Stimulated activated memory B cell treated with anti-CD40 and anti-IgM and Interleukin-4, amounts not matched to agents 10 μg/mL and 1 μg/mL and 100 μg/mL, for 72 hours (primary cell): ENCODE data around the gene PPP2R5D.
"Not testable (repeated sequence)": the region's sequence is repeated elsewhere in the genome, so short reads cannot be mapped to it uniquely, and the experiment has no call there.

Experiments used
- ATAC-seq: fragments of 150-1000 bp; cut with Tn5 transposase; 2 replicates; pipeline ENCODE4 v1.10.0; 2021
- H3K27ac Mint-ChIP-seq: one replicate; pipeline ENCODE4 v1.8.0; 2022; ENCODE audit warnings: mild to moderate bottlenecking, mixed read lengths
- H3K27me3 Mint-ChIP-seq: one replicate; pipeline ENCODE4 v1.8.0; 2022; ENCODE audit warnings: mixed read lengths
- H3K36me3 Mint-ChIP-seq: one replicate; pipeline ENCODE4 v1.8.0; 2022; ENCODE audit warnings: mixed read lengths
- H3K4me1 Mint-ChIP-seq: one replicate; pipeline ENCODE4 v1.8.0; 2022; ENCODE audit warnings: mixed read lengths
- H3K4me3 Mint-ChIP-seq: one replicate; pipeline ENCODE4 v1.8.0; 2022; ENCODE audit warnings: mild to moderate bottlenecking, moderate library complexity, mixed read lengths
- H3K9me3 Mint-ChIP-seq: one replicate; pipeline ENCODE4 v1.8.0; 2022; ENCODE audit warnings: mixed read lengths

The PPP2R5D gene

DNA sequence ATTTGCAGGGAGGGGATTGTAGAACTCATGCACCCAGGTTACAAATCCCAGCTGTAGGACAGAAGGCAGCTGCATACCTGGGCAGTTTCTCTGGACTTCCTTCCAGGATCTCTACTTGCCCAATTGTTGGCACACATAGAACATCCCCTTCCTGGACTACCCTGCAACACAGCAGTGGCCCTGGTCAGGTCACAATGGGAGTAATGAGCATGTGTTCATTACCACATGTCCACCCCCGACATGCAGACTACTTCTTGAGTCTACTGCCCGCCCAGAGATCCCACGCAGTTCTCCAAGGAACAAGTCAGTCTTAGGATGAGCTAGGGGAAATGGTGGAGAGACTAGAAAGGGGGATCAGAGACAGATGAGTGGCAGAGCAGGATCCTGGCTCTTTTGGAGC, 10.4 kb upstream of the PPP2R5D start:
- H3K4me3 Mint-ChIP-seq: no peak overlapping the region

GRCh38 chr6:42974919-42975505, 9.4 kb upstream of the PPP2R5D start:
- Mint-ChIP-seq H3K27ac (peak overlapping the region; percentile 19), H3K9me3 (no peaks in the 10 kb centered on the region), H3K27me3 (no peaks in the 10 kb centered on the region), H3K36me3 (peaks cover 18% of the 10 kb centered on the region), H3K4me3 (no peak overlapping the region), H3K4me1 (peaks cover 49% of the 10 kb centered on the region)
- no peak for ATAC-seq

More for the DNA sequence above, 10.4 kb upstream of the PPP2R5D start:
- no peak overlapping the region for H3K27ac Mint-ChIP-seq
- no peaks in the 10 kb centered on the region for H3K9me3 Mint-ChIP-seq
- H3K4me1 Mint-ChIP-seq: peaks cover 38% of the 10 kb centered on the region
- ATAC-seq: no peak
- peaks cover 22% of the 10 kb centered on the region for H3K36me3 Mint-ChIP-seq
- H3K27me3 Mint-ChIP-seq: no peaks in the 10 kb centered on the region

- H3K27me3 Mint-ChIP-seq: no peaks in the 10 kb centered on the region
- H3K4me3 Mint-ChIP-seq: peak overlapping the region; percentile 83
- peaks cover 10% of the 10 kb centered on the region for H3K36me3 Mint-ChIP-seq
- peaks cover 42% of the 10 kb centered on the region for H3K4me1 Mint-ChIP-seq
- no peaks in the 10 kb centered on the region for H3K9me3 Mint-ChIP-seq
- ATAC-seq: no peak
- H3K27ac Mint-ChIP-seq: peak overlapping the region; percentile 93
These were observed 5.9 kb upstream of the PPP2R5D start for GRCh38 chr6:42978487-42978838.

DNA sequence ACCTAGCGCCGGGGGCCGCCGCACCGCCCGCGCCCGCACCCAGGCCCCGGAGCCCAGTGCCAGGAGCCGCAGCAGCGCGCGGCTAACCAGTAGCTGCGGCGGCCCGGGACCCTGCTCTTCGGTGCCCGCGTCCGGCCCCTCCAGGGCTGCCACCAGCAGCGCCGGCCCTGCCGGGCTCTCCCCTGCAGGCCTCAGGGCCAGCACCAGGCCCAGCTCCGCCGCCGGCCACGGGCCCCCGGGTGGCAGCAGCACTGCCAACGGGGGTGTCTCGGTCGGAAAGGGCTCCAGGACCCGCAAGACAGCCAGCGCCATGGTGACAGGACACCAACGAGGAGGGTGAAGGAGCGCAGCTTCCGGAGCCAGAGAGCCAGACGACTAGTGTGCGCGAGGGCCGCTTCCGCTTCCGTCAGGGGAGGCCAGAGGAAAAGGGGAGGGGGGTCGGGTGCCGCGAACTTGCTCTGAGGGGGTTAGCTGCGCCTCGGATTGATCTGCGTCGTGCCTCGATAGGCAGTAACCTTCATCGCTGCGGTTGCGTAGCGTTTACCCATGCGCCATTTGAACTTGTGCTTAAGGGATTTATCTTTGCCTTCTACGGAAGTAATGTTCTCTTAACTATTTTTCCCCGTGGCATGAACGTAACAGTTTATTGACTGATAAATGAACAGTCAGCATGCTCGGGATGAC, 5.4 kb upstream of the PPP2R5D start, which contains the start of gene PEX6:
TSS of gene PEX6 (minus strand) at position 343 of the 684 bp plus-strand sequence. CDS start at position 312, 31 bp downstream.
- Mint-ChIP-seq H3K9me3 (no peaks in the 10 kb centered on the region), H3K27me3 (no peaks in the 10 kb centered on the region), H3K4me1 (peaks cover 47% of the 10 kb centered on the region), H3K36me3 (peaks cover 7% of the 10 kb centered on the region), H3K4me3 (peak within 1 kb of the TSS; percentile 84), H3K27ac (peak within 1 kb of the TSS; percentile 93)
- peak; percentile 99 for ATAC-seq

- Mint-ChIP-seq H3K9me3 (no peaks in the 10 kb centered on the region), H3K4me1 (peaks cover 49% of the 10 kb centered on the region), H3K36me3 (peaks cover 6% of the 10 kb centered on the region), H3K27ac (peak overlapping the region; percentile 93), H3K27me3 (no peaks in the 10 kb centered on the region), H3K4me3 (peak overlapping the region; percentile 84)
- no peak for ATAC-seq
These were observed 4.7 kb upstream of the PPP2R5D start for GRCh38 chr6:42979523-42980177.

- no peak for ATAC-seq
- no peaks in the 10 kb centered on the region for H3K9me3 Mint-ChIP-seq
- H3K27ac Mint-ChIP-seq: no peak overlapping the region
- no peaks in the 10 kb centered on the region for H3K27me3 Mint-ChIP-seq
- peaks cover 3% of the 10 kb centered on the region for H3K36me3 Mint-ChIP-seq
- H3K4me1 Mint-ChIP-seq: peaks cover 55% of the 10 kb centered on the region
- no peak overlapping the region for H3K4me3 Mint-ChIP-seq
These were observed 2.5 kb upstream of the PPP2R5D start for GRCh38 chr6:42981836-42982235.

DNA sequence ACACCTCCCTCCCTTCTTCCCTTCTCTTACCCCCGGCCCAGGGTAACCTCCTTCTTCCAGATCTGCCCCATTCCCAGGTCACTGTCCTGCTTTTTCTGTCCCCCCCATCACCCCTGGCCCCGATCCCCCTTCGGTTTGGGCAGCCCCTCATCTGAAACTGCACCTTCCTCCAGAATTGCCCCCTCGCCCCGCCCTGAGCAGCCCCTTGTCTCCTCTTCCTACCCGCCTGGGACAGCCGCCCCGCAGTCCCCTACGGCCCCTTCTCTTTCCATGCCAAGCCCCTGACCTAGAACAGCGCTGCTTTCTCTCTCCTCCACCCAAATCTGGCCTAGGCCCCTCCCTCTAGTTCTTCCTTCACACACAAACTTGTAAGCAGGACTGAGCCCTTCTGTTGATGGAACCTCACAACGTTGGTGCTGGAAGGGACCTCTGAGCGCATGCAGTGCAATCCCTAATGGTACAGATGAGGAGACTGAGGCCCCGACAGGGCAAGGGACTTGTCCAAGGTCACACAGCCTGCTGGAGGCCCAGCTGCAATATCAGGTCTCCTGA, 630 bp downstream of the PPP2R5D start:
- H3K4me1 Mint-ChIP-seq: peaks cover 48% of the 10 kb centered on the region
- ATAC-seq: no peak

DNA sequence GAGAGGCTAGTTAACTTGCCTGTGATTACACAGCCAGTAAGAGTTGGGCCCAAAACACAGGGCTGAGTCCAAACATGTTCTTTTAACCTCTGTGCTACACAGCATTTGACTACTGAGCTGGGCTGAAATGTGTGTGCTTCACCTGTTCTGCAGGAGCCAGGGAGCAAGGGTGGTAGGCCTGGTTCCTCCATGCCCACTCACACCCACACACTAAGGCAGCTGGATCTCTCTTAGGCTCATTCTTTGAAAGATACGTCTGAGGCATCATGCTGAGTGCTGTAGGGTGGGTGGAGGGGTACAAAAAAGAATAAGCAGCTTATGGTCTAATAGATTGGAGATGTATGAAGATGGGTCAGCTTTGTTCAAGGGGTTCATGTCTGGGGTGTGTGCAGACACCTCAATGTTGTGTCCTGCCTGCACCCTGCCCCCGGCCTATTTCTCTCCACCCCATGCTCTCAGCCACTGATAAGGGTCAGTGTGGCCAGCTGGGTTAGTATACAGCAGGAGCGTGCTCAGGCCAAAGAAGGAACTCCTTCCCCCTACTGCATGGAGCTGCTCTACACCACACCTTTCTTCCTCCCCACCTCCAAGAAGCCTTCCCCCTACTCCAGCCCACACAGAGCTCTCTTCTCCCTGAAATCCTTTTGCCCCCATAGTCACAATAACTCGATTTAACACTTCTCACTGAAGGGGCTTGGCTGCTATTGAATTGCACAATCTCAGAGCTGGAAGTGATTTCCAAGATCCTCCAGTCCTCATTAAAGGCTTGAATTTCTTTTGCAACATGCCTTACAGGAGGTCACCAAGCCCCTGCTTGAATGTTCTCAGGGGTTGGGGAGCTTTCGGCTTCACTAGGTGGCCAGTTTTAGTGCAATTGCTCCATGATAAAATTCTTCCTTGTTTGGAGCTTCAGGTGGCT, 3.4 kb downstream of the PPP2R5D start:
- peaks cover 46% of the 10 kb centered on the region for H3K4me1 Mint-ChIP-seq
- H3K9me3 Mint-ChIP-seq: no peaks in the 10 kb centered on the region
- no peaks in the 10 kb centered on the region for H3K27me3 Mint-ChIP-seq
- no peak overlapping the region for H3K4me3 Mint-ChIP-seq
- H3K36me3 Mint-ChIP-seq: peaks cover 31% of the 10 kb centered on the region
- H3K27ac Mint-ChIP-seq: peak overlapping the region; percentile 81
- ATAC-seq: no peak

More for the DNA sequence above, 630 bp downstream of the PPP2R5D start:
- Mint-ChIP-seq H3K4me3 (peak overlapping the region; percentile 92), H3K27ac (peak overlapping the region; percentile 81), H3K36me3 (peaks cover 21% of the 10 kb centered on the region), H3K27me3 (no peaks in the 10 kb centered on the region), H3K9me3 (no peaks in the 10 kb centered on the region)

GRCh38 chr6:42988486-42989020, 4.2 kb downstream of the PPP2R5D start:
- H3K4me3 Mint-ChIP-seq: no peak overlapping the region
- ATAC-seq: no peak
- H3K4me1 Mint-ChIP-seq: peaks cover 45% of the 10 kb centered on the region
- H3K36me3 Mint-ChIP-seq: peaks cover 34% of the 10 kb centered on the region
- H3K9me3 Mint-ChIP-seq: no peaks in the 10 kb centered on the region
- no peaks in the 10 kb centered on the region for H3K27me3 Mint-ChIP-seq
- no peak overlapping the region for H3K27ac Mint-ChIP-seq

GRCh38 chr6:42989923-42990322, 5.6 kb downstream of the PPP2R5D start:
- Mint-ChIP-seq H3K9me3 (no peaks in the 10 kb centered on the region), H3K4me1 (peaks cover 36% of the 10 kb centered on the region), H3K4me3 (no peak overlapping the region), H3K36me3 (peaks cover 36% of the 10 kb centered on the region), H3K27me3 (no peaks in the 10 kb centered on the region), H3K27ac (no peak overlapping the region)
- ATAC-seq: no peak

- H3K9me3 Mint-ChIP-seq: no peaks in the 10 kb centered on the region
- peaks cover 29% of the 10 kb centered on the region for H3K36me3 Mint-ChIP-seq
- peaks cover 1% of the 10 kb centered on the region for H3K4me1 Mint-ChIP-seq
- no peak overlapping the region for H3K27ac Mint-ChIP-seq
- H3K4me3 Mint-ChIP-seq: no peak overlapping the region
- no peak for ATAC-seq
- no peaks in the 10 kb centered on the region for H3K27me3 Mint-ChIP-seq
These were observed 9.1 kb downstream of the PPP2R5D start for GRCh38 chr6:42993445-42993844.

DNA sequence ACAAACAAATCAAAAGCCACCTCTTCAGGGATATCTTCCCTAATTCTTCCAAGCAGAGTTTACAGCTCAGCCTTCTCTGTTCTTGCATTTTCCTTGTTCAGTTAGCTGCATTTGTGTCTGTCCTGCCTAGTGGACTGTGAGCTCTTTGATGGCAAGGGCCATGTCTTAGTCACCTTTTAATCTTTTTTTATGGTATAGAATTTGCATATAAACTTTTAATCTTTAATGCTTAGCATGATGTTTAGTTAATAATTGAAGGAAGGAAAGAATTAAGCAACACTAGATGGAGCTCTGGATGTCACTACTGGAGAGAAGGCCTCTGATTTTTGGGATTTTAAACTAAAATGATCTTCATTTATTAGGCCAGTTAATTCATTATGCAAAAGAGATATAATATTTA, 12.1 kb downstream of the PPP2R5D start:
- no peaks in the 10 kb centered on the region for H3K27me3 Mint-ChIP-seq
- no peak for ATAC-seq
- H3K4me1 Mint-ChIP-seq: peaks cover 5% of the 10 kb centered on the region
- H3K4me3 Mint-ChIP-seq: no peak overlapping the region
- H3K36me3 Mint-ChIP-seq: peaks cover 13% of the 10 kb centered on the region
- H3K27ac Mint-ChIP-seq: no peak overlapping the region
- no peaks in the 10 kb centered on the region for H3K9me3 Mint-ChIP-seq

GRCh38 chr6:42998205-42998604, 13.8 kb downstream of the PPP2R5D start:
- H3K36me3 Mint-ChIP-seq: peaks cover 13% of the 10 kb centered on the region
- not testable (repeated sequence) for ATAC-seq, H3K4me1 Mint-ChIP-seq, H3K27ac Mint-ChIP-seq, H3K4me3 Mint-ChIP-seq, H3K9me3 Mint-ChIP-seq, H3K27me3 Mint-ChIP-seq

DNA sequence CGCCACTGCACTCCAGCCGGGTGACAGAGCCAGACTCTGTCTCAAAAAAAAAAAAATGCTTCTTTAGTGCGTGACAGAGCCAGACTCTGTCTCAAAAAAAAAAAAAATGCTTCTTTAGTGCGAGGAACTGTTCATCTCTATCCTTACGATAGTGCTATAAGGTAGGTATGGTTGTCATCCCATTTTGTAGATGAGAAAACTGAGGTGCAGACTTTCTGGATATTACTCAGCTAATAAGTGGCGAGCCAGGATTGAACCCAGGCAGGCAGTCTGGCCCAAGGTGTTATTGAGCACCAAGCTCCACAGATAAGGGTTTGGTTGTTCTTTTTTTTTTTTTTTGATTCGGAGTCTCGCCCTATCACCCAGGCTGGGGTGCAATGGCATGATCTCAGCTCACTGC, 17.5 kb downstream of the PPP2R5D start:
- Mint-ChIP-seq H3K36me3 (peaks cover 19% of the 10 kb centered on the region), H3K4me3 (no peak overlapping the region), H3K4me1 (peaks cover 5% of the 10 kb centered on the region), H3K27me3 (no peaks in the 10 kb centered on the region), H3K9me3 (no peaks in the 10 kb centered on the region), H3K27ac (no peak overlapping the region)
- no peak for ATAC-seq
